ENCODE data around the gene PRKG1. TPM values are rescaled to one million over a fixed set of nuclear protein-coding genes. Genes with fewer than 3 reads are reported as not detected.
A peak's percentile ranks its signal among the peaks of the same experiment; 100 is the strongest.

Gene PRKG1
- total and polyA plus RNA-seq, 12 donors, result 3.8 to 48.1 (median 29.9) TPM

GRCh38 chr10:52068485-52068884 is 994.2 kb downstream of the PRKG1 start:
- peaks cover 0 to 11% (median 0%) of the 10 kb centered on the region in 9 donors for H3K4me1 ChIP-seq
- TF ChIP-seq CTCF (IDR thresholded peaks at IDR 0.05), result no peak
- H3K36me3 ChIP-seq, result no peaks in the 10 kb centered on the region
- H3K27ac ChIP-seq, result no peak overlapping the region
- no peaks in the 10 kb centered on the region for H3K27me3 ChIP-seq
- intact Hi-C loops (cut with DNase I), result no loop called here
- no peaks in the 10 kb centered on the region for H3K9me3 ChIP-seq
- DNase-seq, result no peak
- ATAC-seq, result no peak
- H3K4me3 ChIP-seq, result no peak overlapping the region
- WGBS, 2 donors, result 70 to 81% methylated on average over 1 of the region's 1 CpG

- Histone ChIP-seq H3K4me1 (peaks cover 0 to 11% (median 0%) of the 10 kb centered on the region in 9 donors), H3K4me3 (no peak overlapping the region), H3K36me3 (no peaks in the 10 kb centered on the region), H3K27ac (peak overlapping the region in 5 of 10 donors; percentile 8 to 36 (median 14)), H3K27me3 (no peaks in the 10 kb centered on the region), H3K9me3 (no peaks in the 10 kb centered on the region)
- peak; percentile 6 to 35 for DNase-seq
- ATAC-seq, result peak in 7 of 8 donors; percentile 75 to 97 (median 91)
- 58 to 70% methylated on average over 7 of the region's 7 CpGs for WGBS, 2 donors
- intact Hi-C loops (cut with DNase I), result no loop called here
- no peak for TF ChIP-seq CTCF (IDR thresholded peaks at IDR 0.05)
Observed at GRCh38 chr10:52071814-52072213, 997.5 kb downstream of the PRKG1 start.

GRCh38 chr10:52074505-52075026 is 1000.3 kb downstream of the PRKG1 start:
- WGBS, 2 donors, result 81 to 89% methylated on average over 3 of the region's 3 CpGs
- Histone ChIP-seq H3K4me1 (peaks cover 0 to 11% (median 0%) of the 10 kb centered on the region in 9 donors), H3K36me3 (no peaks in the 10 kb centered on the region), H3K27ac (no peak overlapping the region), H3K27me3 (no peaks in the 10 kb centered on the region), H3K4me3 (no peak overlapping the region), H3K9me3 (no peaks in the 10 kb centered on the region)
- DNase-seq, result no peak
- no peak for ATAC-seq
- intact Hi-C loops (cut with DNase I), result no loop called here
- no peak for TF ChIP-seq CTCF (IDR thresholded peaks at IDR 0.05)

- H3K9me3 ChIP-seq, result no peaks in the 10 kb centered on the region
- H3K27ac ChIP-seq, result no peak overlapping the region
- H3K4me3 ChIP-seq, result no peak overlapping the region
- no peak for TF ChIP-seq CTCF (IDR thresholded peaks at IDR 0.05)
- DNase-seq, result no peak
- no peak for ATAC-seq
- intact Hi-C loops (cut with DNase I), result no loop called here
- no peaks in the 10 kb centered on the region for H3K4me1 ChIP-seq
- H3K36me3 ChIP-seq, result no peaks in the 10 kb centered on the region
- 79 to 85% methylated on average over 7 of the region's 7 CpGs for WGBS, 2 donors
- H3K27me3 ChIP-seq, result no peaks in the 10 kb centered on the region
Observed at GRCh38 chr10:52077814-52078213, 1003.5 kb downstream of the PRKG1 start.
